ENCODE measurements around the gene CCDC92.
"Not testable (repeated sequence)": the region's sequence is repeated elsewhere in the genome, so short reads cannot be mapped to it uniquely, and the experiment has no call there.

DNA sequence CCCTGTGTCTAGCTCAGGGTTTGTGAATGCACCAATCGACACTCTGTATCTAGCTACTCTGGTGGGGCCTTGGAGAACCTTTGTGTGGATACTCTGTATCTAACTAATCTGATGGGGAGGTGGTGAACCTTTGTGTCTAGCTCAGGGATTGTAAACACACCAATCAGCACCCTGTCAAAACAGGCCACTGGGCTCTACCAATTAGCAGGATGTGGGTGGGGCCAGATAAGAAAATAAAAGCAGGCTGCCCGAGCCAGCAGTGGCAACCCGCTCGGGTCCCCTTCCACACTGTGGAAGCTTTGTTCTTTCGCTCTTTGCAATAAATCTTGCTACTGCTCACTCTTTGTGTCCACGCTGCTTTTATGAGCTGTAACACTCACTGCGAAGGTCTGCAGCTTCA lies 25.1 kb downstream of the CCDC92 start:
- TF ChIP-seq, protein P1, sequence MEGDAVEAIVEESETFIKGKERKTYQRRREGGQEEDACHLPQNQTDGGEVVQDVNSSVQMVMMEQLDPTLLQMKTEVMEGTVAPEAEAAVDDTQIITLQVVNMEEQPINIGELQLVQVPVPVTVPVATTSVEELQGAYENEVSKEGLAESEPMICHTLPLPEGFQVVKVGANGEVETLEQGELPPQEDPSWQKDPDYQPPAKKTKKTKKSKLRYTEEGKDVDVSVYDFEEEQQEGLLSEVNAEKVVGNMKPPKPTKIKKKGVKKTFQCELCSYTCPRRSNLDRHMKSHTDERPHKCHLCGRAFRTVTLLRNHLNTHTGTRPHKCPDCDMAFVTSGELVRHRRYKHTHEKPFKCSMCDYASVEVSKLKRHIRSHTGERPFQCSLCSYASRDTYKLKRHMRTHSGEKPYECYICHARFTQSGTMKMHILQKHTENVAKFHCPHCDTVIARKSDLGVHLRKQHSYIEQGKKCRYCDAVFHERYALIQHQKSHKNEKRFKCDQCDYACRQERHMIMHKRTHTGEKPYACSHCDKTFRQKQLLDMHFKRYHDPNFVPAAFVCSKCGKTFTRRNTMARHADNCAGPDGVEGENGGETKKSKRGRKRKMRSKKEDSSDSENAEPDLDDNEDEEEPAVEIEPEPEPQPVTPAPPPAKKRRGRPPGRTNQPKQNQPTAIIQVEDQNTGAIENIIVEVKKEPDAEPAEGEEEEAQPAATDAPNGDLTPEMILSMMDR (IDR thresholded peaks at IDR 0.05) = not testable (repeated sequence)
- TF ChIP-seq EP300 (IDR thresholded peaks at IDR 0.05; ENCODE audit: low read depth); POLR2A (IDR thresholded peaks at IDR 0.05); POLR2AphosphoS5 (IDR thresholded peaks at IDR 0.05): not testable (repeated sequence)
